Gastroesophageal sphincter (tissue), 4 donors: ENCODE results near the gene INPP5A. TPM values are rescaled to one million over a fixed set of nuclear protein-coding genes. Genes with fewer than 3 reads are reported as not detected.
A peak's percentile ranks its signal among the peaks of the same experiment; 100 is the strongest.

Experiments used
- ATAC-seq: fragments of 150-250 bp; one replicate; pipeline ENCODE4 v1.9.1; 2016; ENCODE audit warnings: mild to moderate bottlenecking, moderate library complexity
- H3K27ac ChIP-seq, 4 donors: fragments of 200-600 bp; sonication (generic) in 3 of 4; 1 replicate in 3 of 4; 2 replicates in 1 of 4; pipeline ENCODE4 v1.5.1; 2016 to 2019
- H3K27me3 ChIP-seq: fragments of 200-600 bp; sonication (generic); one replicate; pipeline ENCODE4 v1.5.1; 2019
- H3K36me3 ChIP-seq, 2 donors: fragments of 200-600 bp; sonication (generic); one replicate each; pipeline ENCODE4 v1.5.1; 2019; ENCODE audit warnings: control low read depth in 1 of 2
- H3K4me1 ChIP-seq, 3 donors: fragments of 200-600 bp; sonication (generic); 1 replicate in 2 of 3; 2 replicates in 1 of 3; pipeline ENCODE4 v1.5.1; 2016 to 2019; ENCODE audit warnings: control low read depth in 2 of 3
- H3K4me3 ChIP-seq, 2 donors: fragments of 200-600 bp; sonication (generic); one replicate each; pipeline ENCODE4 v1.5.1; 2019; ENCODE audit warnings: mild to moderate bottlenecking in 1 of 2, moderate library complexity in 1 of 2
- H3K9me3 ChIP-seq, 3 donors: fragments of 200-600 bp; sonication (generic); one replicate each; pipeline ENCODE4 v1.5.1; 2017 to 2019; ENCODE audit warnings: control low read depth in 2 of 3
- EP300 ChIP-seq: sonication (generic); formaldehyde crosslinking; IDR thresholded peaks from one replicate; pipeline ENCODE4 v1.6.1; 2017; ENCODE audit warnings: antibody characterized with exemption, mild to moderate bottlenecking
- POLR2A ChIP-seq, 2 donors: fragments of 450-650 bp; IDR thresholded peaks; one replicate each; pipeline ENCODE4 v1.6.1; 2017; ENCODE audit warnings: antibody characterized with exemption in 2 of 2, mild to moderate bottlenecking in 2 of 2, moderate library complexity in 1 of 2
- POLR2AphosphoS5 ChIP-seq: sonication (generic); formaldehyde crosslinking; IDR thresholded peaks from one replicate; pipeline ENCODE4 v1.6.1; 2017; ENCODE audit warnings: antibody characterized with exemption
- WGBS, 2 donors: methylation state at CpG; one replicate each; pipeline ENCODE4 v1.1.5; 2018; ENCODE audit warnings: low coverage in 1 of 2; 5-methylcytosine and 5-hydroxymethylcytosine counted together
- total RNA-seq, 4 donors: library from RNA; depleted of rRNA; stranded (reverse); fragments of >200 nt; gene quantifications; one replicate each; pipeline ENCODE4 v1.1.0, GENCODE V29; 2016
- TF ChIP-seq, protein P1 (sequence below), 4 experiments: fragments of 200-600 bp in 2 of 4; fragments of 450-650 bp in 2 of 4; sonication (generic) in 1 of 4; IDR thresholded peaks; one replicate each; pipeline ENCODE4 v1.5.1; 2017 to 2019; ENCODE audit warnings: antibody characterized with exemption in 4 of 4, mild to moderate bottlenecking in 2 of 4, moderate library complexity in 2 of 4

Gene INPP5A
- total RNA-seq, 4 donors from 2014 or later, result 111 to 288 (median 215) TPM

DNA sequence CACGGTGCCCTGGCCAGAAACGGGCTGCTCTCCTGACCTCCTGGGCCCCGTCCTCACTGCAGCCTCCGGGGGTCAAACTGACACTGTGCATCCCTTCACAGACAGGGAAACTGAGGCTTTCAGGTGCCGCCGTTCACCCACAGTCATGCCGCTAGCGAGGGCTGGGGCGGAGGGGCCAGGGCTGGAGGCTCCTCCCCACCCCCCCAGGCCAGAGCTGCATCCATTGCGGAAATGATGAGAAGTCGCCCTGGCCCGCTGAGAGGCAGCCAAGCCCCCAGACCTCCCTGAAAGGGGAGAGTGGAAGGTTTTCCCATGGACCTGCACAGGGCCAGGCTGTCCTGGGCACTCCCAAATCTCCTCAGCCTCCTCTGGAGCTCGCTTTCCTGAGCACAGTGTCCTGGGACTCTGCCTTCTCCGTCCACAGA is 16.5 kb upstream of the INPP5A start:
- WGBS, 2 donors, result 80% methylated on average over 1 of the region's 14 CpGs; no CpG with 5 or more reads in 1 of the 2 donors
- Histone ChIP-seq H3K27ac (peak overlapping the region; percentile 77 to 95 (median 94)), H3K27me3 (no peaks in the 10 kb centered on the region), H3K4me1 (peaks cover 22 to 69% (median 52%) of the 10 kb centered on the region in 3 donors), H3K36me3 (no peaks in the 10 kb centered on the region), H3K4me3 (no peak overlapping the region), H3K9me3 (no peaks in the 10 kb centered on the region)
- no peak for ATAC-seq
- no peak for TF ChIP-seq POLR2A (IDR thresholded peaks at IDR 0.05)
- no peak for TF ChIP-seq EP300
- TF ChIP-seq, protein P1, sequence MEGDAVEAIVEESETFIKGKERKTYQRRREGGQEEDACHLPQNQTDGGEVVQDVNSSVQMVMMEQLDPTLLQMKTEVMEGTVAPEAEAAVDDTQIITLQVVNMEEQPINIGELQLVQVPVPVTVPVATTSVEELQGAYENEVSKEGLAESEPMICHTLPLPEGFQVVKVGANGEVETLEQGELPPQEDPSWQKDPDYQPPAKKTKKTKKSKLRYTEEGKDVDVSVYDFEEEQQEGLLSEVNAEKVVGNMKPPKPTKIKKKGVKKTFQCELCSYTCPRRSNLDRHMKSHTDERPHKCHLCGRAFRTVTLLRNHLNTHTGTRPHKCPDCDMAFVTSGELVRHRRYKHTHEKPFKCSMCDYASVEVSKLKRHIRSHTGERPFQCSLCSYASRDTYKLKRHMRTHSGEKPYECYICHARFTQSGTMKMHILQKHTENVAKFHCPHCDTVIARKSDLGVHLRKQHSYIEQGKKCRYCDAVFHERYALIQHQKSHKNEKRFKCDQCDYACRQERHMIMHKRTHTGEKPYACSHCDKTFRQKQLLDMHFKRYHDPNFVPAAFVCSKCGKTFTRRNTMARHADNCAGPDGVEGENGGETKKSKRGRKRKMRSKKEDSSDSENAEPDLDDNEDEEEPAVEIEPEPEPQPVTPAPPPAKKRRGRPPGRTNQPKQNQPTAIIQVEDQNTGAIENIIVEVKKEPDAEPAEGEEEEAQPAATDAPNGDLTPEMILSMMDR (IDR thresholded peaks at IDR 0.05), result no peak
- TF ChIP-seq POLR2AphosphoS5, result no peak

DNA sequence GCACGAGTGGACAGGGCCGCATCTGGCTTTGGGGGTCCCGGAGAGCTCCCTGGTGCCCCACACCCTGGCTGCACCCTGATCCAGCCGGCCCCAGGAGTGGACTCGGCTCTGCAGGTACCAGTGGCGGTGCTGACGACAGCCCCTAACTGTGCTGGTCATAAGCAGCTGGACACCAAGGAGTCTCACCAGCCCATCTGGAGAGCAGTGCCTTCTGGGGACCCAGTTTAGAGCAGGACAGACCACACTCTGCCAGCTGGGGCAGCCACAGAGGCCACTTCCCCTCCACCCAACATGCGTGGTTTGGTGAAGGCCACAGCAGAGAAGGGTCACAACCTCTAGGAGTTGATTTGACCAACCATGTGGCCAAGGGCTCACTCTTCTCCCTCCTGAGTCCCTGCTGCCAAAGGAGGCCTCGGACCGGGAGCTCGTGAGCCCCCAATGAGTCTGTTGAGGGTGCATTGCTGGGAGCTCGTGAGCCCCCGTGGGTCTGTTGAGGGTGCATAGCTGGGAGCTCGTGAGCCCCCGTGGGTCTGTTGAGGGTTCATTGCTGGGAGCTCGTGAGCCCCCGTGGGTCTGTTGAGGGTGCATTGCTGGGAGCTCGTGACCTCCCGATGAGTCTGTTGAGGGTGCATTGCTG is 16.0 kb upstream of the INPP5A start:
- WGBS, 2 donors, result no CpG with 5 or more reads among the region's 19 CpGs
- peaks cover 21 to 63% (median 47%) of the 10 kb centered on the region in 3 donors for H3K4me1 ChIP-seq
- H3K9me3 ChIP-seq, result no peaks in the 10 kb centered on the region
- no peaks in the 10 kb centered on the region for H3K36me3 ChIP-seq
- TF ChIP-seq POLR2AphosphoS5, result no peak
- TF ChIP-seq EP300, result no peak
- TF ChIP-seq POLR2A (IDR thresholded peaks at IDR 0.05), result no peak
- TF ChIP-seq, protein P1 (IDR thresholded peaks at IDR 0.05), result no peak
- no peak for ATAC-seq
- H3K27me3 ChIP-seq, result no peaks in the 10 kb centered on the region
- peak overlapping the region; percentile 77 to 95 (median 94) for H3K27ac ChIP-seq
- H3K4me3 ChIP-seq, result no peak overlapping the region

DNA sequence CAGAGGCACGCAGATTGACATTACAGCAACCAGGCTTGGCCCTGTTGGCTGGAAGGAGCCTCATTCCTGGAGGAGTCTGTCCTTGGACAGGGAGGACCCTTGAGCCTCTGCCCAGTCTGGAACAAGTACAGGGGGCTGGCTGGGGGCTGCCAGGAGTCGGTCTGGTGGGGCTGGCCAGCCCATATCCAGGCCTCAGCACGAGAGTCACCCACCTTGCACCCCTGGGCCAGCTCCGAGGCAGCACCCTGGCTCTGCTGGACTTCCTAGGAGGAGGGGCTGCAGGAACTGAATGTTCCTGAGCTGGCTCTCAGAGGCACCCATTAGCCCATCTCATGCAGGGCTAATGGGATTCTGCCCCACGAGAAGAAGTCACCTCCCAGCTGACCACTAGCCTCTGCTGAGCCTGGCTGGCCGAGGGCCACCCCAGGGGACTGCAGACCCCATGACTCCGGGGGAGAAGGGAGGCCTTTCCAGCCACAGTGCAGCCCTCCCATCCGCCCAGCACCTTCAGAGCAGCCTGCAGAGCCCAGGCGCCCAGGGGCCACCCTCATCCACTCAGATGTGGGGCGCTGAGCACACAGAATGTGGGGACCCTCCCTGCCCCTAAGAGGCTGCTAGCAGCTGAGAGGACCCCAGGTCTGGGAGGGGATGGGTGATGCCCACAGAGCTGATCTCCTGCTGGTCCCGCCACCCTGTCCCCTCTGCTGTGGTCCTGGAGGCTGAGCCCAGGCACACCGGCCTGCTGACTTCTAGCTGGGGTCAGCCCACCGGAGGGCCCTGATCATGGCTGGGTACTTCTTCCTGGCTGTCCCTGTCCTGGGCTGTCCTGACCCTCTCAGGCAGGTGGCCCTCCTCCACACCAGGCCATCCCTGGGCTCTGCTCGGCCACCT is 14.8 kb upstream of the INPP5A start:
- Histone ChIP-seq H3K4me3 (no peak overlapping the region), H3K27me3 (no peaks in the 10 kb centered on the region), H3K4me1 (peaks cover 15 to 56% (median 38%) of the 10 kb centered on the region in 3 donors), H3K27ac (peak overlapping the region in 2 of 4 donors; percentile 0 to 24), H3K36me3 (no peaks in the 10 kb centered on the region), H3K9me3 (no peaks in the 10 kb centered on the region)
- 80% methylated on average over 1 of the region's 14 CpGs; no CpG with 5 or more reads in 1 of the 2 donors for WGBS, 2 donors
- ATAC-seq, result no peak
- TF ChIP-seq POLR2A (IDR thresholded peaks at IDR 0.05), result no peak
- TF ChIP-seq, protein P1 (IDR thresholded peaks at IDR 0.05), result no peak
- TF ChIP-seq EP300, result no peak
- no peak for TF ChIP-seq POLR2AphosphoS5

DNA sequence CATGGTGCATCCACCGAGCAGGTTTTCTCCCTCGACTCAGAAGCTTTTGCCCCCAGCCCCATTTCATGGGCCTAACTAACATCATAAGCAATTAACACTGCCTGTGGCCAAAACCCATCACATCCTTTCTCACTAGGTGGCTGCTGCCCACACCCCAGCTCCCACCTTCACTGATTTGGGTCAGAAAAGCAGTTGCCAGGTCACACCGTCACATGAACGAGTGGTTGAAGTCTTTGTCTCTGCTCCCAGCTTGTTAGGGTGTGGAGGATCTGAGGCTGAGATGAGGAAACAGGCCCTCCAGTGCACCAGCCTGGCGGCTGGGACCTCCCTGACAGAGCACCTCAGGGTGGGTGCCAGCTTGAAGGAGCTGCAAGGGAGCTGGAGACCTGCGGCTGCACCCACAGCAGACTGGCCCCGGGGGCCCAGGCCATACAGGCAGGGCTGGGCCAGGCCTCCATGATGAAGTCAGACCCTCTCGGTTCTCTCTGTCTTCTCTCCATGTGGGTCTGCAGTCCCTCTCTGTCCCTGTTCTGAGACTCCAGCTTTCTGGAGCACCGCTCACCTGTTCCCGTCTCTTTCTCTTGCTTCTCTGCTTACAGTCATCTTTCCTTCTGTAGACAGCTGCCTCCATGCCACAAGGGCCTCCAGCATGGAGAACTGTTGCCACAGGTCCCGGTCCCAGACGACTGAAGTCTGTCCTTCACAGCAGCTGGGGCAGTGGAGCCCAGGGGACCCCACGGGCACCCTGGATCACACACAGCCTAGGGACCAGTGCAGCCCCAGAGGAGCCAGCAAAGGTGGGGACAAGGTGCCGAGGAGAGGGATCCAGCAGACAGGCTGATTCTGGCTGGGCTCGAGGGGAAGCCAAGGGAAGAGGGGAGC is 13.8 kb upstream of the INPP5A start:
- Histone ChIP-seq H3K4me3 (no peak overlapping the region), H3K27me3 (no peaks in the 10 kb centered on the region), H3K4me1 (peaks cover 10 to 52% (median 27%) of the 10 kb centered on the region in 3 donors), H3K36me3 (no peaks in the 10 kb centered on the region), H3K9me3 (no peaks in the 10 kb centered on the region), H3K27ac (peak overlapping the region in 1 of 4 donors; percentile 0)
- TF ChIP-seq, protein P1 (IDR thresholded peaks at IDR 0.05), result no peak
- TF ChIP-seq POLR2AphosphoS5 (no peak), EP300 (no peak), POLR2A (IDR thresholded peaks at IDR 0.05) (no peak)
- ATAC-seq, result no peak
- WGBS, 2 donors, result 81% methylated on average over 6 of the region's 15 CpGs; no CpG with 5 or more reads in 1 of the 2 donors
